NCI-H345 treated with DMSO at 0.1 percent for 48 hours (cell line): ENCODE results near the gene SERPINB7.
"Not testable (repeated sequence)": the region's sequence is repeated elsewhere in the genome, so short reads cannot be mapped to it uniquely, and the experiment has no call there.

Source experiments
- DNase-seq: peaks from one replicate; lab custom pipeline; 2025; ENCODE audit not compliant: unreplicated experiment; lab: John Stamatoyannopoulos, UW

Gene SERPINB7

GRCh38 chr18:63775166-63775730 is at the start of gene SERPINB7:
Gene SERPINB7, plus strand, starts transcription at chr18:63775418. Its CDS starts 6,955 bp downstream, at chr18:63782373.
- no peak for DNase-seq

- no peak for DNase-seq
Observed at GRCh38 chr18:63725682-63726480, 49.3 kb upstream of the SERPINB7 start.

- no peak for DNase-seq
Observed at GRCh38 chr18:63730773-63731172, 44.4 kb upstream of the SERPINB7 start.

DNA sequence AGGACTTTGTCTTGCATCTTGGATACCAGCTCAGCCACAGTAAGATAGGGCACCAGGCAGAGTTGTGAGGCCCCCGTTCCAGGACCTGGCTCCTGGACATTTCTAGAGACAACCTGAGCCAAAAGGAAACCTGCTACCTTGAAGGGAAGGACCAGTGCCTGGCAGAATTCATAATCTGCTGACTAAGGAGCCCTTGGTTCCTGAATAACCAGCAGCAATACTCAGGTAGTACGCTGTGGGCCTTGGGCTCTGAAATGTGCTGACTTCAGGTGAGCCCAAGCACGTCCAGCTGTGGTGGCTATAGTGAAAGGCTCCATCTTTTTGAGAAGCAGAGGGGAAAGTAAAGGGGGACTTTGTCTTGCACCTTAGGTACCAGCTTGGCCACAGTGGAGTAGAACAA is 44.0 kb upstream of the SERPINB7 start:
- no peak for DNase-seq

DNA sequence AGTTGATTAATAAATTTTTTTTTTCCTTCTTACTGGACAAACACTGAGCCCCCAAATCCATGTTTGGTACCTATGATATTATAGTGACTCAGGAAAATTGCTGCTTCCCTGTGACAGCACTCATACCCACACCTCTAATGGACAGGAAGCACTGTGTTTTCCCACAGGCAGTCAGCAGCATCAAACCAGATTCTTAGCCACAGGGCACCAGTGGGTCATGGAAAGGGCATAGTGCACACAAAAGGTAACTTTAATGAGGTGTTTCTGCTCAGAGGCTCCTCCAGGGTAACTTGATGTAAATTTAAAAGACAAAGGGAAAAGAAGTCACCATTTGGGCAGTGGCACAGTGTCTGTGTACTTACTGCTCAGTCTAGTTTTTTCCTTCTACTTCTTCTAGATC is 38.3 kb upstream of the SERPINB7 start:
- DNase-seq, result no peak

DNA sequence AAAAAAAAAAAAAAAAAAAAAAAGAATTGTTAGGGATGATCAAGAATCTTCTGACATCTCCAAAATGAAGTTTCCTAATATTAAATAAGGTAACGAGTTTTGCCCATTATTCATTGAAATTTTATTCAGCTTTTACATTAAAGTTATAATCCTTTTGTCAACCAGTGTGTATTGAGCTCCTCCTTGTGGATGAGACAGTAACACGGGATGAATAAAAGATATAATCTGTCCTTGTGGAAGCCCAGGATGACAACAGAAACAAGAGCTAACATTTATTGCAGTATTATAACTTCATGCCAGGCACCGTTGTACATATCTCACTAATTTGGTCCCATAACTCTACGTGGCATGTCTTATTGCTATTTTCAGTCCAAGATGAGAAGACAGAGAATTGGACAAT is 33.4 kb upstream of the SERPINB7 start:
- no peak for DNase-seq

DNA sequence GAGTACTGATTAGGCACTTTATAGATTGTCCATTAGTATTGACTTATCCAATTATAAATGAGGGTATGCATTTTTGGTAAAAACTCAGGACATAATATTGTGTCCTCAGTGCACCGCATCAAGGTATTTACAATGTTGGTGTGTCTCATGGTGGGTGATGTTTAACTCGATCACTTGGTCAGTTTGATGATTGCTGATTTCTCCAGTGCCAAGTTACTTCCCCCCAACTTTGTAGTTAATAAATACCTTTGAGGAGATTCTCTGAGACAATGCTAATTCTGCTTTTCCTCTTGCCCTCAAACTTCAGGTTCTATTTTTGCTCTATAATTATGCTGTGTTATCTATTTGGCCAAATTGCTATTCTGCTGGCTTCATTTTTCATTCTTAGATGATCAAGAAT is 28.2 kb upstream of the SERPINB7 start:
- no peak for DNase-seq

DNA sequence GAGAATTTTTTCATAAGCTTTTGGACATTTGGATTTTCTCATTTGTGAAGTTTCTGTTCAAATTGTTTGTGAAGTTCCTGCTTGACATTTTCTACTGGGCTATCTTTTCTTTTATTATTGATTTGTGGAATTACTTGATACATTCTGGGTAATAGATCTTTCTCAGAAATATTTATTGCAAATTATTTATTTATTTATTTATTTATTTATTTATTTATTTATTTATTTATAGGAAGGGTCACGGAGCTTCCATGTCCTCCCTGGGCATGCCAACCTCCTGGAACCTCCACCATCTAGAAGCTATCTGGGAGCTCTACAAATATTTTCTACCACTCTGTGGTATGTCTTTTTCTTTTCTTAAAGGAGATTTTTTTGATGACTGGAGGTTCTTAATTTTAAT is 25.7 kb upstream of the SERPINB7 start:
- DNase-seq, result no peak

DNA sequence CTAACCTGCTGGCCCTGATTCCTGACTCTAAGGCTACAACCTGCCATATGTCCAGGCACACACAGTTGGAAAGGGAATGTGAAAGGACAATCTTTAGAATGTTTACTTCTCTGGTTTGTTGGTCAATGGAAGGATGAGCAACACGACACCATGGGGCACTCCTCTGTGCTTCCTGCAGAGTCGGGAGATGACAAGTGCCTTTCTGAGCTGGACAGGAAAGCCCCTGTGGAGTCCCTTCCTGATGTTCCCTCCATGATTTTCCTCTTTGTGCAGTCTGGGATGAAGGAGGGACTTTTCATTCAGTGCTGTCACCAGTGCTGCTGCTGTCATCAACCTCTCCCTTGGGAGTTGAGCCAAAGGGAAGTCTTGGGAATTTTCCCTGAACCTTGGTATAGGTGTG is 22.6 kb upstream of the SERPINB7 start:
- no peak for DNase-seq

DNA sequence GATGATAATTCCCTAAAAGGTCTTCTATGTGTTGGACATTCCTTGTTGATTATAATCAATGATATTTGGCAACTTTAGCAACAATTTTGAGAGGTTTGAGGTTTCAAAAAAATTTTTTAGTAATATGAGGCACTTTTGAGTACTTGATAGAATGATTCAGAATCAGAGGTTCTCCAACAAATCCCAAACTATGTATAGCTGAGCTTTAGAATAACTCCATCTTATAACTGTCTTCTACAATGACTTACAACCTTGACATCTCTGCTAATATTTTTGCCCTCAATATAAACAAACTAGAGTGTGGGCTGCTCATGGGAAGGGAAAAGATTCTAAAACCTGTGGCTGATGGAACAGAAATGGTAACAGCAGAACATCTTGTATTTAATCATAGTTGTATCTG is 21.5 kb upstream of the SERPINB7 start:
- DNase-seq, result no peak

GRCh38 chr18:63757541-63757940 is 17.7 kb upstream of the SERPINB7 start:
- DNase-seq, result no peak

DNA sequence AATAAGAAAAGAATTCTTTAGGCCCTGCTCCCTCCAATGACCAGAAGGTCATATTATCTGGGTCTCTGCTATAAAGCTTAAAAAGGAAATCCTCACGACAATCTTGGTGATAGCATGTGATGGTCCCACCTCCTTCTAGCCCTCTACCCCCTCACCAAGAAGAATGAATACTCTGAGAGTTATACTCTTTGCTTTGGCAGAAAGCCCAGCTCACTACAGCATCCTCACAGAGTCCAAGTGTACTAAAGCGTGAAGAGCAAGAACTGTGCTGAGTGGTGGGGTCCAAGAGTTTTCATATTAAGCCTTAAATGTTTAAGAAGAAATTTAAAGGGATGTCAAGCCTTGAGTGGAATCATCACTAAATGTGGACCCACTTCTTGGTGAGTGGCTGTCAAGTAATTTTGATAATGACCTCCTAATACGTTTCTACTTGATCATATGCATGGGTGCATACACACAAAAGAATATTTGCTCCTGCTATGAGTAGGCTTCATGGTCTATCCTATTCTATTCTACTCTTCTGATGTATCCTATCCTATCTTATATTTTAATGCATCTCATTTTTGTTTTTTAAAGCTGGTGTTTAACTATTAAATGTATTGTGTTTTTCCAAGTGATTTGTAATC is 16.5 kb upstream of the SERPINB7 start:
- DNase-seq, result peak; percentile 26

GRCh38 chr18:63759786-63760185 is 15.4 kb upstream of the SERPINB7 start:
- not testable (repeated sequence) for DNase-seq

DNA sequence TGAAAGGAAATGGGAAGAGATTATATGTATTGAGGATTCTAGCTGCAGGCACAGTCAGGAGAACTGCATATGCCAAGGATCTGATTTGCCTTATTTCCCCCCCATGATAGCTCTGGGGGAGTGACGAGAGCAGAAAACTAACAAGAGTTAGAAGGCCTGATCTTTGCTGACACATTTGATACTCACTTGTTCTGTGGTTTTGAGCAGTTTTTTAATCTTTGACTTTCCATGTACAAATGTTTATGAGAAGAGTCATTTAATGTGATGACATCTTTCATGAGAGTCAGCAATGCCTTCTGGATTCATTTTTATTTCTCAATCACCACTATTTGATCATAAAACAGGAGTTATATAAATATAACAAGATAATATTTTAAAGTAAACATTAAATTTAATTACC is 12.7 kb upstream of the SERPINB7 start:
- DNase-seq, result no peak

DNA sequence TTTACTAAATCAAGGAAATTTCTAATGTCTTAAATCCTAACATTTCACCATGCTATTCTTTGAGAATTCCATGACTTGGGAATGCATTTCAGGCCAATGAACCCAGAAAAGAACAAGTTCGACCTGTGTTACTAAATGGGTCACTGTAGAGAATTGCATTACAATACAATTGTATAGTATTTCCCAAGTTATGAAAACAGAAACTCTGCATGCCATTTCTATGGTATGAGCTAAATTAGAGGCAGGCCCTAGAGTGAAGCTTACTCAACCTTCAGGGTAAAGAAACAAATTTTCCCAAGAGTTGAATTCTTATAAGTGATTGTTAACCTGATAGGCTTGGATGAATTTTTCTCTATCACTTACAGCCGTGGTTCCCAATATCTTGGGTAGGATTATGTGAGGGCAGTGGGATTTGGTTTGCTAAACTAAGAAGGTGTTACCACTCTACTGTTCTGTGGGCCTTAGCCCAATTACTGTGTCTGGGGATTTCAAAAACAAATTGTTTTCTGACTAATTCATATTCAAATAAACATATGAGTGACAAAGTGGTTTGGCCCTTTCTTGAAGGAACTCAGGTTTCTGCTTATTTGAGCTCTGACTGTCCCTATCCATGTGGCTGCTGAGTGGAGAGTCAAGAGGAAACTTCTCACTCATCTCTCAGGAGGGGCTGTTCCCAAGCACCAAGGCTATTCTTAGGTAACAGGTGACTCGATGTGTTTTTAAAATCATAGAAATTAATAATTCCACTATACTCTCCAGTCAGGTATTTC is 11.2 kb upstream of the SERPINB7 start:
- no peak for DNase-seq

DNA sequence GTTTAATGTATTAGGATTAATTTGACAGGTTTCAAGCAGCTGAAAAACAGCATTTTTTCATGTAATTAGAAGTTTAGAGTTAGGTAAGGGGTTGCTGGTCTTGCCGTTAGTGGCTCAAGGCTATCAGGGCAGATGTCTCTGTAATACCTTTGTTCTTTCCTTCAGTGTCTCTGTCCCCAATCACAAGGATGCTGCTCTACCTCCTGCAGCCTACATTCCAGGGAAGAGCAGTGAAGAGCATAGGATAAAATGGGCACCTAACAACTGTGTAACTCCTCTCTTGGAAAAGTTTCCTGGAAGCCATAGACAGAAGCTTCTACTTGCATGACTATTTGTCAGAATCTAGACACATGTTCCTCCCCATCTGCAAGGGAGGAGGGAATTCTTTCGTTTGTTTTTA is 9.4 kb upstream of the SERPINB7 start:
- no peak for DNase-seq

GRCh38 chr18:63773551-63773950 is 1.7 kb upstream of the SERPINB7 start:
- no peak for DNase-seq

- no peak for DNase-seq
Observed at GRCh38 chr18:63774511-63774910, 707 bp upstream of the SERPINB7 start.

GRCh38 chr18:63779386-63779785 is 4.2 kb downstream of the SERPINB7 start:
- DNase-seq, result no peak

GRCh38 chr18:63783394-63783793 is 8.2 kb downstream of the SERPINB7 start:
- no peak for DNase-seq

GRCh38 chr18:63784787-63785452 is 9.7 kb downstream of the SERPINB7 start:
- no peak for DNase-seq
